BLaER1 treated with 17β-estradiol and CSF1 and Interleukin-3, amounts not matched to agents 10 nM and 100 nM (cell line): ENCODE results near the gene OAS3.

Source experiments
- H3K27ac ChIP-seq, 11 experiments: shearing (Covaris generic); formaldehyde crosslinking; 2 replicates each; pipeline ENCODE4 v1.8.1; 2022
- H3K27me3 ChIP-seq, 11 experiments: shearing (Covaris generic); formaldehyde crosslinking; 2 replicates each; pipeline ENCODE4 v1.8.1; 2022
- H3K36me3 ChIP-seq, 11 experiments: shearing (Covaris generic); formaldehyde crosslinking; 2 replicates each; pipeline ENCODE4 v1.8.1; 2022
- H3K4me1 ChIP-seq, 10 experiments: shearing (Covaris generic); formaldehyde crosslinking; 2 replicates each; pipeline ENCODE4 v1.8.1; 2022
- H3K4me2 ChIP-seq, 11 experiments: shearing (Covaris generic); formaldehyde crosslinking; 2 replicates each; pipeline ENCODE4 v1.8.1; 2022
- H3K4me3 ChIP-seq, 10 experiments: shearing (Covaris generic); formaldehyde crosslinking; 2 replicates each; pipeline ENCODE4 v1.8.1; 2022
- H3K9ac ChIP-seq, 11 experiments: shearing (Covaris generic); formaldehyde crosslinking; 2 replicates each; pipeline ENCODE4 v1.8.1; 2022
- H3K9me3 ChIP-seq, 11 experiments: shearing (Covaris generic); formaldehyde crosslinking; replicated peaks in 1 of 11; 2 replicates each; pipeline ENCODE4 v1.8.1; 2022
- H4K20me1 ChIP-seq, 11 experiments: shearing (Covaris generic); formaldehyde crosslinking; 2 replicates each; pipeline ENCODE4 v1.8.1; 2022
- Cebpa-rat ChIP-seq, 11 experiments: shearing (Covaris generic); IDR thresholded peaks; 2 replicates each; pipeline ENCODE4 v1.8.1; 2022

Gene OAS3

DNA sequence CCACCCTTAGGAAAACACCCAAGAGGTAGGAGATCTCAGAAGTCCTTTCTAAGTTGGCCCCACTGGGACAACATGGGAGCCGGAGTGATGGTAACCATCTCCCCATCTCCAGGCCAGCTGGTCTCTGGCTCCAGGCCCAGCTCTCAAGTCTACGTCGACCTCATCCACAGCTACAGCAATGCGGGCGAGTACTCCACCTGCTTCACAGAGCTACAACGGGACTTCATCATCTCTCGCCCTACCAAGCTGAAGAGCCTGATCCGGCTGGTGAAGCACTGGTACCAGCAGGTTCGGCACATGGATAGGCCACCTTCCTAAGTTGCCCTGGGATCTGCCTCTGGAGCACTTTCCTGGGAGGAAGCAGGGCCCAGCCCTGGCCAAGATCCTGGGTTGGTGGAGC is 29.0 kb downstream of the OAS3 start:
- Histone ChIP-seq H3K36me3 (peaks cover 20 to 69% (median 36%) of the 10 kb centered on the region in 11 experiments), H3K4me2 (no peak overlapping the region), H4K20me1 (no peaks in the 10 kb centered on the region; a peak in 2 of 22 replicates), H3K27me3 (no peaks in the 10 kb centered on the region), H3K27ac (no peak overlapping the region), H3K9ac (no peak overlapping the region), H3K4me1 (peaks cover 10 to 26% (median 23%) of the 10 kb centered on the region in 10 experiments; a peak in 19 of 20 replicates), H3K4me3 (no peak overlapping the region), H3K9me3 (no peaks in the 10 kb centered on the region)
- no peak for TF ChIP-seq Cebpa-rat (IDR thresholded peaks at IDR 0.05)

DNA sequence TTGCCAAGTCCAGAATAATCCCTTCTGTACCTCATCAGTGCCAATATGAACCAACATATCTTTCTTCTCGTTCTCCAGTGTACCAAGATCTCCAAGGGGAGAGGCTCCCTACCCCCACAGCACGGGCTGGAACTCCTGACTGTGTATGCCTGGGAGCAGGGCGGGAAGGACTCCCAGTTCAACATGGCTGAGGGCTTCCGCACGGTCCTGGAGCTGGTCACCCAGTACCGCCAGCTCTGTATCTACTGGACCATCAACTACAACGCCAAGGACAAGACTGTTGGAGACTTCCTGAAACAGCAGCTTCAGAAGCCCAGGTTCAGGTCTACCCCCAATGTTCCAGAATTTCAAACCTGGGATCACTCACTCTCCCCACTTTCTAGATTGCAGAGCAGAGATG is 29.6 kb downstream of the OAS3 start:
- H3K9me3 ChIP-seq = no peaks in the 10 kb centered on the region
- H3K27me3 ChIP-seq = no peaks in the 10 kb centered on the region
- no peak overlapping the region for H3K4me2 ChIP-seq
- no peak overlapping the region for H3K9ac ChIP-seq
- no peak overlapping the region for H3K4me3 ChIP-seq
- H3K27ac ChIP-seq = no peak overlapping the region
- peaks cover 14 to 64% (median 31%) of the 10 kb centered on the region in 11 experiments; a peak in 21 of 22 replicates for H3K36me3 ChIP-seq
- H4K20me1 ChIP-seq = no peaks in the 10 kb centered on the region; a peak in 2 of 22 replicates
- H3K4me1 ChIP-seq = peaks cover 10 to 28% (median 24%) of the 10 kb centered on the region in 10 experiments; a peak in 19 of 20 replicates
- no peak for TF ChIP-seq Cebpa-rat (IDR thresholded peaks at IDR 0.05)

DNA sequence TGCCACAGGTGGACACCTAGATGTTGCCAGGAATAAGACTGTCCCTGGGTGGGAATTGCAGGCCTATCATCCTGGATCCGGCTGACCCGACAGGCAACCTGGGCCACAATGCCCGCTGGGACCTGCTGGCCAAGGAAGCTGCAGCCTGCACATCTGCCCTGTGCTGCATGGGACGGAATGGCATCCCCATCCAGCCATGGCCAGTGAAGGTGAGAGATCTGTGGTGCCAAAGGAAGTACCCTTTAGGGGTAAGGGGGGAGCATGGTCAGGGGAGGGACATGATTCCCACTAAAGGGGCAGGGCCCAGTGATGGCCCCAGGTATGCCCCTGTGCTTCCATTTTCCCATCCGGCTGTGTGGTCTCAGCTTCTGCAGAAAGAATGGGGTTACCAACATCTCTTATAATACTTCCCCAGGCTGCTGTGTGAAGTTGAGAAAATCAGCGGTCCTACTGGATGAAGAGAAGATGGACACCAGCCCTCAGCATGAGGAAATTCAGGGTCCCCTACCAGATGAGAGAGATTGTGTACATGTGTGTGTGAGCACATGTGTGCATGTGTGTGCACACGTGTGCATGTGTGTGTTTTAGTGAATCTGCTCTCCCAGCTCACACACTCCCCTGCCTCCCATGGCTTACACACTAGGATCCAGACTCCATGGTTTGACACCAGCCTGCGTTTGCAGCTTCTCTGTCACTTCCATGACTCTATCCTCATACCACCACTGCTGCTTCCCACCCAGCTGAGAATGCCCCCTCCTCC is 31.5 kb downstream of the OAS3 start:
- Histone ChIP-seq H3K4me2 (peak overlapping the region in 6 of 11 experiments; percentile 66 to 89 (median 82); a peak in 7 of 22 replicates), H3K27ac (peak overlapping the region in 1 of 11 experiments; percentile 65; a peak in 1 of 22 replicates), H3K27me3 (no peaks in the 10 kb centered on the region), H3K9me3 (no peaks in the 10 kb centered on the region), H4K20me1 (no peaks in the 10 kb centered on the region; a peak in 1 of 22 replicates), H3K4me1 (peaks cover 18 to 40% (median 35%) of the 10 kb centered on the region in 10 experiments; a peak in 19 of 20 replicates), H3K4me3 (no peak overlapping the region), H3K36me3 (peaks cover 0 to 45% (median 24%) of the 10 kb centered on the region in 11 experiments; a peak in 14 of 22 replicates), H3K9ac (no peak overlapping the region)
- TF ChIP-seq Cebpa-rat (IDR thresholded peaks at IDR 0.05) = no peak

DNA sequence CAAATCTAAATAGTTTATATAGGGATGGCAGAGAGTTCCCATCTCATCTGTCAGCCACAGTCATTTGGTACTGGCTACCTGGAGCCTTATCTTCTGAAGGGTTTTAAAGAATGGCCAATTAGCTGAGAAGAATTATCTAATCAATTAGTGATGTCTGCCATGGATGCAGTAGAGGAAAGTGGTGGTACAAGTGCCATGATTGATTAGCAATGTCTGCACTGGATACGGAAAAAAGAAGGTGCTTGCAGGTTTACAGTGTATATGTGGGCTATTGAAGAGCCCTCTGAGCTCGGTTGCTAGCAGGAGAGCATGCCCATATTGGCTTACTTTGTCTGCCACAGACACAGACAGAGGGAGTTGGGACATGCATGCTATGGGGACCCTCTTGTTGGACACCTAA is 32.1 kb downstream of the OAS3 start:
- Histone ChIP-seq H3K4me1 (peaks cover 18 to 47% (median 37%) of the 10 kb centered on the region in 10 experiments; a peak in 19 of 20 replicates), H4K20me1 (no peaks in the 10 kb centered on the region; a peak in 1 of 22 replicates), H3K27ac (peak overlapping the region in 2 of 11 experiments; percentile 60 to 65; a peak in 5 of 22 replicates), H3K27me3 (no peaks in the 10 kb centered on the region), H3K4me3 (no peak overlapping the region), H3K36me3 (peaks cover 0 to 41% (median 17%) of the 10 kb centered on the region in 11 experiments; a peak in 13 of 22 replicates), H3K9ac (peak overlapping the region in 3 of 11 experiments; percentile 21 to 59 (median 32); a peak in 2 of 22 replicates), H3K9me3 (no peaks in the 10 kb centered on the region), H3K4me2 (peak overlapping the region in 9 of 11 experiments; percentile 66 to 89 (median 81); a peak in 18 of 22 replicates)
- TF ChIP-seq Cebpa-rat (IDR thresholded peaks at IDR 0.05) = no peak

DNA sequence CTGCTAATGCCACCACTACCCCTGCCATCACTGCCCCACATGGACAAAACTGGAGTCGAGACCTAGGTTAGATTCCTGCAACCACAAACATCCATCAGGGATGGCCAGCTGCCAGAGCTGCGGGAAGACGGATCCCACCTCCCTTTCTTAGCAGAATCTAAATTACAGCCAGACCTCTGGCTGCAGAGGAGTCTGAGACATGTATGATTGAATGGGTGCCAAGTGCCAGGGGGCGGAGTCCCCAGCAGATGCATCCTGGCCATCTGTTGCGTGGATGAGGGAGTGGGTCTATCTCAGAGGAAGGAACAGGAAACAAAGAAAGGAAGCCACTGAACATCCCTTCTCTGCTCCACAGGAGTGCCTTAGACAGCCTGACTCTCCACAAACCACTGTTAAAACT is 33.0 kb downstream of the OAS3 start:
- H4K20me1 ChIP-seq = no peaks in the 10 kb centered on the region
- peaks cover 0 to 32% (median 16%) of the 10 kb centered on the region in 11 experiments; a peak in 12 of 22 replicates for H3K36me3 ChIP-seq
- H3K27ac ChIP-seq = peak overlapping the region in 6 of 11 experiments; percentile 51 to 77 (median 56); a peak in 12 of 22 replicates
- no peaks in the 10 kb centered on the region for H3K9me3 ChIP-seq
- H3K4me1 ChIP-seq = peaks cover 18 to 48% (median 37%) of the 10 kb centered on the region in 10 experiments; a peak in 19 of 20 replicates
- no peak overlapping the region for H3K4me3 ChIP-seq
- H3K9ac ChIP-seq = peak overlapping the region in 4 of 11 experiments; percentile 23 to 59 (median 42); a peak in 6 of 22 replicates
- H3K4me2 ChIP-seq = peak overlapping the region; percentile 16 to 89 (median 77)
- TF ChIP-seq Cebpa-rat (IDR thresholded peaks at IDR 0.05) = no peak
- no peaks in the 10 kb centered on the region for H3K27me3 ChIP-seq

DNA sequence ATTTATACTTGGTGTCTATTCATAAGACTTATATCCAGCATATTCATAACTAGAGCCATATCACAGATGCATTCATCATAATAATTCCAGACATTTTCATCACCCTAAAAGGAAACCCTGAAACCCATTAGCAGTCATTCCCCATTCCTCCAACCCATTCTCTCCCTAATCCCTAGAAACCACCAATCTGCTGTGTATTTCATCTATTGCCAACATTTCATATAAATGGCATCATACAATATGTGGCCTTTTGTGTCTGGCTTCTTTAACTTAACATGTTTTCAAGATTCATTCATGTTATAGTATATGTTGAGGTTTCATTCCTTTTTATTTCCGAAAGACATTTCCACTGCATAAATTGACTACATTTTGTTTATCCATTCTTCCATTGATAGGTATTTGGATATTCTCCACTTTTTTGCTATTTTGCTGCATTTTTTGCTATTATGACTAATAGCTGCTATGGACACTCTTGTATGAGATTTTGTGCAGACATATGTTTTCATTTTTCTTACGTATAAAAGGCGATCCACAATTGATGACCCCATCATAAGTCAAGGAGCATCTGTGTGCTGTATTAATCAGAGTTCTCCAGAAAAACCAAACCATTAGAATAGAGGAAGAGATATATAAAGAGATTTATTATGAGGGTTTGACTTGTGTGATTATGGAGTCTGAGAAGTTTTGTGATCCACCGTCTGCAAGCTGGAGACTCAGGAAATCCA is 34.9 kb downstream of the OAS3 start:
- no peaks in the 10 kb centered on the region for H3K9me3 ChIP-seq
- H3K4me3 ChIP-seq = no peak overlapping the region
- peak overlapping the region in 5 of 11 experiments; percentile 13 to 25 (median 15); a peak in 4 of 22 replicates for H3K4me2 ChIP-seq
- peaks cover 0 to 13% (median 0%) of the 10 kb centered on the region in 11 experiments; a peak in 3 of 22 replicates for H3K36me3 ChIP-seq
- H3K9ac ChIP-seq = no peak overlapping the region
- peak overlapping the region in 1 of 11 experiments; percentile 8; a peak in 1 of 22 replicates for H3K27ac ChIP-seq
- TF ChIP-seq Cebpa-rat (IDR thresholded peaks at IDR 0.05) = no peak
- H3K27me3 ChIP-seq = no peaks in the 10 kb centered on the region
- no peaks in the 10 kb centered on the region for H4K20me1 ChIP-seq
- H3K4me1 ChIP-seq = peaks cover 24 to 62% (median 49%) of the 10 kb centered on the region in 10 experiments

DNA sequence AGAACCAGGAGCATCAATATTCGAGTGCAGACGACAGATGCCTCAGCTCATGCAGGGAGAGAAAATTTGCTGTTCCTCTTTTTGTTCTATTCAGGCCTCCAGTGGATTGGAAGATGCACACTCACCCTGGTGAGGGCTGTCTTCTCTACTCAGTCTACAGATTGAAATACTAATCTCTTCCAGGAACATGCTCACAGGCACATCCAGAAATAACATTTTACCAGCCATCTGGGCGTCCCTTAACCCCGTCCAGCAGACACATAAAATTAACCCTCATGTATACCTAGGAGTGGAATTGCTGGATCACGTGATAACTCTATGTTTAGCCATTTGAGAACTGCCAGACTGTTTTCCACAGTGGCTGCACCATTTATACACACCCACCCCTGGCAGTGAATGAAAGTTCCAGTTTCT is 35.6 kb downstream of the OAS3 start:
- no peaks in the 10 kb centered on the region for H3K27me3 ChIP-seq
- no peak overlapping the region for H3K4me3 ChIP-seq
- no peaks in the 10 kb centered on the region for H3K9me3 ChIP-seq
- no peak overlapping the region for H3K9ac ChIP-seq
- H3K4me1 ChIP-seq = peaks cover 24 to 67% (median 53%) of the 10 kb centered on the region in 10 experiments
- H3K27ac ChIP-seq = peak overlapping the region in 1 of 11 experiments; percentile 8; a peak in 1 of 22 replicates
- TF ChIP-seq Cebpa-rat (IDR thresholded peaks at IDR 0.05) = no peak
- no peaks in the 10 kb centered on the region for H4K20me1 ChIP-seq
- H3K36me3 ChIP-seq = peaks cover 0 to 13% (median 0%) of the 10 kb centered on the region in 11 experiments; a peak in 3 of 22 replicates
- peak overlapping the region in 9 of 11 experiments; percentile 0 to 25 (median 13); a peak in 10 of 22 replicates for H3K4me2 ChIP-seq

DNA sequence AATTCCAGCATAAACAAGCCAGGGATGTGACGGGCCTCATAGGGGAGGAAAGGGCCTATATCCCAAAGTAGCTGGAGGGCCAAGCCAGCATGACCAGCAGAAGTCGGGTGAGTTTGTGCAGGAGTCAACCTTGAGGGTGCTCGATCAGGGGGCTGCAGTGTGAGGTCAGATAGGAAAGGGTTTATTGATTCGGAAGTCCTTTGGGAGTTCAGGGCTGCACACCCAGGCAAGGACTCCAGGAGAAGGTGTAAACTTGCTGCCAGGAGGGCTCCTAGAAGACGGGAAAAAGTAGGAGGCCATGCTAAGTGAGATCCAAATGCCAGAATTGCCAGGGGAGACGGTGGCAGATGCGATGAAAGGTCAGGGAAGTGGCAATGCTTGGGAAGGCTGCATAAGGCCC is 36.6 kb downstream of the OAS3 start:
- Histone ChIP-seq H3K27ac (peak overlapping the region in 1 of 11 experiments; percentile 34; a peak in 2 of 22 replicates), H3K27me3 (no peaks in the 10 kb centered on the region), H3K36me3 (peaks cover 0 to 3% (median 0%) of the 10 kb centered on the region in 11 experiments; a peak in 3 of 22 replicates), H3K9ac (no peak overlapping the region), H4K20me1 (no peaks in the 10 kb centered on the region), H3K9me3 (no peaks in the 10 kb centered on the region), H3K4me2 (peak overlapping the region in 2 of 11 experiments; percentile 23 to 24; a peak in 2 of 22 replicates), H3K4me1 (peaks cover 33 to 77% (median 63%) of the 10 kb centered on the region in 10 experiments), H3K4me3 (no peak overlapping the region)
- no peak for TF ChIP-seq Cebpa-rat (IDR thresholded peaks at IDR 0.05)
